WI38 (cell line): ENCODE results near the gene WDR20.
"Not testable (repeated sequence)": the region's sequence is repeated elsewhere in the genome, so short reads cannot be mapped to it uniquely, and the experiment has no call there.

Source experiments
- H3K4me3 ChIP-seq: 2 replicates; pipeline ENCODE4 v1.5.1; 2011; ENCODE audit warnings: low read depth, mild to moderate bottlenecking, control low read depth, low read length
- TF ChIP-seq, protein P1 (sequence below): IDR thresholded peaks from 2 replicates; pipeline ENCODE4 v1.5.1; 2012; ENCODE audit warnings: low read depth, mild to moderate bottlenecking, control low read depth, low read length

The WDR20 gene

DNA sequence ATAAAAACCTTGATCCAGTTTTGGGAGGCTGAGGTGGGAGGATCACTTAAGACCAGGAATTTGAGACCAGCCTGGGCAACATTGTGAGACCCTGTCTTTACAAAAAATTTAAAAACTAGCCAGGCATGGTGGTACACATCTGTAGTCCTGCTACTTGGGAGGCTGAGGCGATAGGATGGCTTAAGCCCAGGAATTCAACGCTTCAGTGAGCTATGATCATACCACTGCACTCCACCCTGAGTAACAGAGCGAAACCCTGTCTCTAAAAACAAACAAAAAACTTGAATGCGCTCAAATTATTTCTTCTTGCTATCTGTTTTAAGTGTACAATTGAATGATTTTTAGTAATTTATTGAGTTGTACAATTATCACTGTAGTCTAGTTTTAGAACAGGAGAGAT lies 20.1 kb downstream of the WDR20 start:
- no peak overlapping the region for H3K4me3 ChIP-seq
- TF ChIP-seq, protein P1, sequence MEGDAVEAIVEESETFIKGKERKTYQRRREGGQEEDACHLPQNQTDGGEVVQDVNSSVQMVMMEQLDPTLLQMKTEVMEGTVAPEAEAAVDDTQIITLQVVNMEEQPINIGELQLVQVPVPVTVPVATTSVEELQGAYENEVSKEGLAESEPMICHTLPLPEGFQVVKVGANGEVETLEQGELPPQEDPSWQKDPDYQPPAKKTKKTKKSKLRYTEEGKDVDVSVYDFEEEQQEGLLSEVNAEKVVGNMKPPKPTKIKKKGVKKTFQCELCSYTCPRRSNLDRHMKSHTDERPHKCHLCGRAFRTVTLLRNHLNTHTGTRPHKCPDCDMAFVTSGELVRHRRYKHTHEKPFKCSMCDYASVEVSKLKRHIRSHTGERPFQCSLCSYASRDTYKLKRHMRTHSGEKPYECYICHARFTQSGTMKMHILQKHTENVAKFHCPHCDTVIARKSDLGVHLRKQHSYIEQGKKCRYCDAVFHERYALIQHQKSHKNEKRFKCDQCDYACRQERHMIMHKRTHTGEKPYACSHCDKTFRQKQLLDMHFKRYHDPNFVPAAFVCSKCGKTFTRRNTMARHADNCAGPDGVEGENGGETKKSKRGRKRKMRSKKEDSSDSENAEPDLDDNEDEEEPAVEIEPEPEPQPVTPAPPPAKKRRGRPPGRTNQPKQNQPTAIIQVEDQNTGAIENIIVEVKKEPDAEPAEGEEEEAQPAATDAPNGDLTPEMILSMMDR: no peak

DNA sequence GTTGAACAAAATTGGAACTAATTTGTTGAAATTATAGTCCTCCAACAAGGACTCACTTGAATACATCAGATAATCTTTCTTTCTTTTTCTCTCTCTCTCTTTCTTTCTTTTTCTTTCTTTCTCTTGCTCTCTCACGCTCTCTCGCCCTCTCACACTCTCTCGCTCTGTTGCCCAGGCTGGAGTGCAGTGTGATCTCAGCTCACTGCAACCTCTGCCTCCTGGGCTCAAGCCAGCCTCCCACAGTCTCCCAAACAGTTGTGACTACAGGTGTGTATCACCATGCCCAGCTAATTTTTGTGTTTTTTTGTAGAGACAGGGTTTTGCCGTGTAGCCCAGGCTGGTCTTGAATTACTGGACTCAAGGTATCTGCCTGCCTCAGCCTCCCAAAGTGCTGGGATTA lies 22.8 kb downstream of the WDR20 start:
- TF ChIP-seq, protein P1: no peak

DNA sequence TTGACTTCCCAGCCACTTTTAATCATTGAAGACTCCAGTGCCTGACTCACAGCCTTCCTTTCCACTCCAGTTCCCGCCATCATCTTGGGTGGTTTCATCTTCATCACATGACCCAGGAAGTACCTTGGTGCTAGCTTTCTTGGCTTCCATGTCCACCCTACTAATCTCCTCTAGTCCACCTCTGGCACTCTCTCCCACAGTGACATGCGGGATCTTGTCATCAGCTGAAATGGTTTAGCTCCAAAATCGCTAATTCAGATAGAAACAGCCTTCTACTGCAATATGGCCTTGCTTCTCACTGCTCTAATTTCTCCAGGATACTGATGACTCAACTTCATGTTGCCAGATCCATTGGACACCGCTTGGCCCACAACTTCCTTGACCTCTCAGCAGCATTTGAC lies 24.5 kb downstream of the WDR20 start:
- TF ChIP-seq, protein P1: no peak
- no peak overlapping the region for H3K4me3 ChIP-seq

More for the DNA sequence above, 22.8 kb downstream of the WDR20 start:
- no peak overlapping the region for H3K4me3 ChIP-seq

DNA sequence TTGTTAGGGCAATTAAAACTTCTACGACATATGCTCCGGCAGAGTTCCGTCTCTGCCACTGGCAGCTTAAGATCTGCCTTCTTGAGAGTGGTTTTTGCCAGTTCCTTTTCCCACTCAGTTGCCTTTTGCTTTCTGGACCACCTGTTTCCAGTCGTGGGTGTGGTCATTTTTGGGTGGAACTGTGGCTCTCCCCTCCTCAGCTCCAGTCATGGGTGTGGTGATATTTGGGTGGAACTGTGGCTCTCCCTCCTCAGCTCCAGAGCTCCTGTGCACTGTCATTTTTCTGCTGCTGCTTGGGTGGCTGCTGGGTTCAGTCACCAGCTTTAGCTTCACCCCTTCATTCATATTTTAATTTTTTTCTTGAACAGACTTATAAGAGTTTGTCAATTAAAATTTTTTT lies 25.3 kb downstream of the WDR20 start:
- TF ChIP-seq, protein P1: no peak
- H3K4me3 ChIP-seq: no peak overlapping the region

DNA sequence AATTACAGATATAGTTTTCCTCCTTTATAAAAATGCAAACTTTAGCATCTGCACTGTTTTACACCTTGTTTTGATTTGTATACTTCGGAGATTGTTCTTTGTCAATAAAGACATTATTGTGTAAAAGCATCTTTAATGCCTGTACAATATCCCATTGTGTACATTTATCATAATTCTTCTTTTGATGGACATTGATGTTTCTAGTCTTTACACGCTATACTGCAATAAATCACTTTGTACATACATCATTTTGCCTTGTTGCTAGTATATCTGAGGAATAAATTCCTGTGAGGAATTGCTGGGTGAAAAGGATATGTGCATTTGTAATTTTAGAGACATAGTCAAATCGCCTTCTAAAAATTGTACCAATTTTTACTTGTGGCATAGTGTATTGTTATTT lies 30.4 kb downstream of the WDR20 start:
- no peak overlapping the region for H3K4me3 ChIP-seq
- TF ChIP-seq, protein P1: no peak

DNA sequence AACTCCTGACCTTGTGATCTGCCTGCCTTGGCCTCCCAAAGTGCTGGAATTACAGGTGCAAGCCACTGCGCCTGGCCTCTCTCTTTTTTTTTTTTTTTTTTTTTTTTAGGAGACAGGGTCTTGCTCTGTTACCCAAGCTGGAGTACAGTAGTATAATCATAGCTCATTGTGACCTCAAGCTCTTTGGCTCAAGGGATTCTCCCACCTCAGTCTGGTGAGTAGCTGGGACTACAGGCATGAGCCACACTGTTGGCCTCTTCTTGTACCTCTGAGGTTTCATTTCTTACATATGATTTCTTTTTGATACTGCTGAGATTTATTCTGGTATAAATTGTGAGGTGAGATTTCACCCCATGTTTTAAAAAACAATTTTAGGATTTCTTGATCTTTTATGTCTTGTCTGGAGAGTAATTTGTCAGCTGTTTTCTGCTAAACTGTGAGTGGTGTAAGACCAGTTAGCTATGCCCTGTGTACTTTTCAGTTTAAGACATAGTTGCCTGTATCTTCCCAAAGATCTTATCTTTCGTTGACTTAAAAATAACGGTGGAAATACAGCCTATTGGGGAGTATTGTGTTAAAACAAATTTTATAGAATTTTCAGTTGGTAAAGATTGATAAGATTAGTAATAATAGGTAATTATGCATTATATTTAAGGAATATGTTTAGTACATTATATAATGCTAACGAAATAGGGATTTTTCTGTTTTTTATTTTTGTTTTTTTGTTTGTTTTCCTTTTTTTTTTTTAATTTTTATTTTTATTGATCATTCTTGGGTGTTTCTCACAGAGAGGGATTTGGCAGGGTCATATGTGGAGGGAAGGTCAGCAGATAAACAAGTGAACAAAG lies 31.7 kb downstream of the WDR20 start:
- no peak overlapping the region for H3K4me3 ChIP-seq
- TF ChIP-seq, protein P1: no peak

DNA sequence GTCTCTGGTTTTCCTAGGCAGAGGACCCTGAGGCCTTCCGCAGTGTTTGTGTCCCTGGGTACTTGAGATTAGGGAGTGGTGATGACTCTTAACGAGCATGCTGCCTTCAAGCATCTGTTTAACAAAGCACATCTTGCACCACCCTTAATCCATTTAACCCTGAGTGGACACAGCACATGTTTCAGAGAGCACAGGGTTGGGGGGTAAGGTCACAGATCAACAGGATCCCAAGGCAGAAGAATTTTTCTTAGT lies 32.2 kb downstream of the WDR20 start:
- H3K4me3 ChIP-seq: not testable (repeated sequence)

DNA sequence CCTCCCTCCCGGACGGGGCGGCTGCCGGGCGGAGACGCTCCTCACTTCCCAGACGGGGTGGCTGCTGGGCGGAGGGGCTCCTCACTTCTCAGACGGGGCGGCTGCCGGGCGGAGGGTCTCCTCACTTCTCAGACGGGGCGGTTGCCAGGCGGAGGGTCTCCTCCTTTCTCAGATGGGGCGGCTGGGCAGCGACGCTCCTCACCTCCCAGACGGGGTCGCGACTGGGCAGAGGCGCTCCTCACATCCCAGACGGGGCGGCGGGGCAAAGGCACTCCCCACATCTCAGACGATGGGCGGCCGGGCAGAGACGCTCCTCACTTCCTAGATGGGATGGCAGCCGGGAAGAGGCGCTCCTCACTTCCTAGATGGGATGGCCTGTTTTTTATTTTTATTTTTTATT lies 33.0 kb downstream of the WDR20 start:
- H3K4me3 ChIP-seq: not testable (repeated sequence)
